ENCODE measurements around the gene RSRC1.
"Not testable (repeated sequence)": the region's sequence is repeated elsewhere in the genome, so short reads cannot be mapped to it uniquely, and the experiment has no call there.

Gene RSRC1

DNA sequence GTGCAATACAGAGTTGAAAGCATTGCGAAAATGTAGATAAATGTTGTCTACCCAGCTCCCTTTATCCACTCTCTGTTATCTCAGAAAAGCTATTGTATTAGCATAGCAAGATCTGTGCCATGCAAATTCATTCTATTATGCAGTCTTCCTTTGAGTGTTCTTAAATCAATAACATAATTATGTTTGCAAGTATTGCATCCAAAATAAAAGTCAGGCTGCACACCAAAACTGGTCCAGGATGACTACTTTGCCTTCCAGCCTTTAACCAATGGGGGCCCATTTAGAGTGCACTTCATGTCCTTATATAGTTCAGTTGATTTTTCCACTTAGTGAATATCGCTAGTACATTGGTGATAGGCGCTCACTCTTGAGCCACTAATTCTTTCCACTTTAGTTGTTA lies 353.7 kb downstream of the RSRC1 start:
- H3K36me3 Mint-ChIP-seq (ENCODE audit: low read depth) = peaks cover 12% of the 10 kb centered on the region
- no peak overlapping the region for H3K4me3 Mint-ChIP-seq
- no peaks in the 10 kb centered on the region for H3K4me1 Mint-ChIP-seq
- ATAC-seq (no peak), DNase-seq (no peak)
- no peaks in the 10 kb centered on the region for H3K9me3 Mint-ChIP-seq
- H3K27ac Mint-ChIP-seq = no peak overlapping the region
- H3K27me3 Mint-ChIP-seq = no peaks in the 10 kb centered on the region

DNA sequence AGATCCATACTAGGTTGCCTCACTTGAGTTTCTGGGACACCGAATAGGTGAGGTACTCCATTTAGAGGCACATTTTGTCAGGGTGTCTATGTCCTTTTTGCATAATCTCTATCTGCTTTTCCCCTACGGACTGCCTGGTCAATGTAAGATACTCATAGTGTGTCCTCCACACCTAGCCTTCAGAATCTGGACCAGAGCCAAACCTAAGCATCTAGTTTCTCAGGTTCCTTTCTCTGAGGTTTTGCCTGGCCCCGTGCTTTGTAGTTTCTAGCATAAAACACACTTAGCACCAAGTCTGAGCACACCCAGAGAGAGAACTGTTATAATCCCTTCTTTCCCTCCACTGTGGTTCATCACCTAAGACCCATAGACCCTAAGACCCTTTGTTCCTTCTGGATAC lies 355.2 kb downstream of the RSRC1 start:
- Mint-ChIP-seq H3K4me3 (no peak overlapping the region), H3K36me3 (ENCODE audit: low read depth) (peaks cover 12% of the 10 kb centered on the region), H3K9me3 (no peaks in the 10 kb centered on the region), H3K27ac (no peak overlapping the region), H3K27me3 (no peaks in the 10 kb centered on the region), H3K4me1 (no peaks in the 10 kb centered on the region)
- DNase-seq (no peak), ATAC-seq (no peak)

DNA sequence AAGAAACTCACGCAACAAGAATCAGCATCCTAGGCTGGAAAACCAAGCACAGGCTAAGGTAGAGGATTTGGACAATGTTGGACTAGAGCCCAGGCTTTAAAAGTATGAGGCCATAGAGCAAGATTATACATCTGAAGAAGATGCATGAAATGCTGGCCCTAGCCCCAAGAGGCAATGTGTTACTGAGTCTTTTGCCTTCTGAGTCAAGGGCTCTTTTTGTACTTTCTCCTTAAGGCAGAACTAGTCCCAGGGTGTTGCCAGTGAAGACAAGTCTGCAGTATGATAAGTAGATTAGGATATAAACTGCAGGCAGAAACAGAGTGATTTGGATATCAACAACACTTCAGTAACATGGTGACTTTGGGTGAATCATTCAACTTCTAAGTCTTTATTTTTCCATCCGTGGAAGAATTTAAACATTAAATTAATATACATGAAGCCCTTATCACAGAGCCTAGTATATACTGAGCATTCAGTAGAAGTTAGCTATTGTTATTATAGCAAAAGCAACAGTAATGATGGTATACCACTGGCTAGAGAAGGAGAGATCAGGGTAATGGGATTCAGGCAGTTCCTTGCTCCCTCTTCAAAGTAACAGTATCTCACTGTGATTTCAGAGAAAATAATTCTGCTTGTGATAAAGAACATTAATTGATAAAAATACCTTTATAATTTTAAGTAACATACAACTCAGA lies 361.2 kb downstream of the RSRC1 start:
- H3K27ac Mint-ChIP-seq = no peak overlapping the region
- H3K4me1 Mint-ChIP-seq = no peaks in the 10 kb centered on the region
- no peaks in the 10 kb centered on the region for H3K9me3 Mint-ChIP-seq
- no peaks in the 10 kb centered on the region for H3K27me3 Mint-ChIP-seq
- no peak overlapping the region for H3K4me3 Mint-ChIP-seq
- no peak for DNase-seq
- peaks cover 7% of the 10 kb centered on the region for H3K36me3 Mint-ChIP-seq (ENCODE audit: low read depth)
- ATAC-seq = no peak

DNA sequence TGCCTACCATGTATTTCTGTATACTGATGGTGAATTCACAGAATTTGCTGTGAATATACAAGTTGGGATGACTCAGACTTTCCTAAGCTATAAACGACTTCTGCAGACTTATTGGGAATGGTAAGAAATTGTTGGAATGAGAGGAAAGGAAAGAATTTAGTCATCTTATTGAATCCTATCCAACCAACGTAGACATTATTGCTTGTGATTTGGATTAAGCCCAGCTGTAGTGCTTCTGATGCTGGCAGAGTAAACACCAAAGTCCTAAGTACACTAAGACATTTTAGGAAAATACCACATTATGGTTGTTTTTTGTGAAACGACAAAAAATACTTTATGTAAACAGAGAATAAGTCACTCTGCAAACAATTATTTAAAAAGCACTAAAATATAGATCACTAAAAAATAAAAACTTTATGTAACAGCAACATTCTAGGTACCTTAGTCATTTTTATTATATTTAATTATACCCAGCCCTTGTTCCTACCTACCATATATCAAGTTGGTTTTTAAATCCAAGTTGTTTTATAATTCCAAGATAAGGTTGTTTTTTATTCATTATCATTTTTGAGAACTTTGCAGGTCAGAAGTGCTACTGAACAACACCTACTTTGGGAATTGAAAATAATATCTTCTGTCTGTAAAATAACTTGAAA lies 361.9 kb downstream of the RSRC1 start:
- H3K4me3 Mint-ChIP-seq = no peak overlapping the region
- DNase-seq (no peak), ATAC-seq (no peak)
- H3K27ac Mint-ChIP-seq = no peak overlapping the region
- peaks cover 9% of the 10 kb centered on the region for H3K36me3 Mint-ChIP-seq (ENCODE audit: low read depth)
- H3K9me3 Mint-ChIP-seq = no peaks in the 10 kb centered on the region
- H3K27me3 Mint-ChIP-seq = no peaks in the 10 kb centered on the region
- H3K4me1 Mint-ChIP-seq = no peaks in the 10 kb centered on the region

DNA sequence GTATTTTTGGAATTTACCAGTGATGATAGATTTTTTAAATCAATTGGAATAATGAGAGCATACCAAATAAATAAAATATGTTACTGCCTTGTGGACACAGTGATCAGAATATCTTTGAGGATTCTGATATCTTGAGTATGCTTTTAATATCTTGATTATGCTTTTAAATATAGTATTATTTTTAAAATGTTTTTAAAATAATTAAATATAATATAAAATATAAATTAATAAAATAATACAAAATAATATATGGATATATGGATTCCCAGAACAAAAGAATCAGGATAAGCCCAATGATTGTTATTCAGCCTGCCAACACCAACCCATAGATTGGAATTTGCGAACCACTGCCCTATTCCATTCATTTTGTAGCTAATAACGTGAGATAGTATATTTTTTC lies 369.2 kb downstream of the RSRC1 start:
- no peak overlapping the region for H3K4me3 Mint-ChIP-seq
- H3K27me3 Mint-ChIP-seq = no peaks in the 10 kb centered on the region
- H3K27ac Mint-ChIP-seq = no peak overlapping the region
- ATAC-seq (no peak), DNase-seq (no peak)
- peaks cover 5% of the 10 kb centered on the region for H3K36me3 Mint-ChIP-seq (ENCODE audit: low read depth)
- H3K9me3 Mint-ChIP-seq = no peaks in the 10 kb centered on the region
- no peaks in the 10 kb centered on the region for H3K4me1 Mint-ChIP-seq

DNA sequence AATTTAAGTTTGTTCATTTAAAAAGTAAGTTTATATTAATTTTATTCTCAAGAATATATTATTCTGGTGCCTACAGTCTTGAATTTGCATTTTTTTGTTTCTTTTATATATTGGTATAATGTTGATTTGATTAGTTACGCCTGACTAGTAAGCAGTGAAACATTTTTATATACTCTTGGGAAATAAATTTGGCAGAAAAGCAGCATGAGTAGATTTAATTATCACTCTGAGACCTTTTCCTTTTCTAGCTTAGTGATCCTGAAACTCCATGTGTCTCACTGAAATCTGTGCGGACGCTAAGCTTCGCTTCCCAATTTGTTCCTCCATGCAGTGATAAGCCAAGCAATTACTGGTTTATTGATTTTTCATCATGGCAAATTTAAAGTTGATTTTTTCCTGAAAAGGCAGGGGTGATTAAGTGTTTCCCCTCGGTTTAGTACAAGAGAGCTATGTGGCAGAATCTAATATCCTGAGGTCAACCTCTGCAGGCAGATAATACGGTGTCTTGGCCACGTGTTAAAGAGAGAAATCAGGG lies 373.9 kb downstream of the RSRC1 start:
- Mint-ChIP-seq H3K36me3 (ENCODE audit: low read depth) (no peaks in the 10 kb centered on the region), H3K9me3 (no peaks in the 10 kb centered on the region), H3K4me1 (no peaks in the 10 kb centered on the region), H3K27me3 (no peaks in the 10 kb centered on the region), H3K4me3 (no peak overlapping the region), H3K27ac (no peak overlapping the region)
- DNase-seq (no peak), ATAC-seq (no peak)

DNA sequence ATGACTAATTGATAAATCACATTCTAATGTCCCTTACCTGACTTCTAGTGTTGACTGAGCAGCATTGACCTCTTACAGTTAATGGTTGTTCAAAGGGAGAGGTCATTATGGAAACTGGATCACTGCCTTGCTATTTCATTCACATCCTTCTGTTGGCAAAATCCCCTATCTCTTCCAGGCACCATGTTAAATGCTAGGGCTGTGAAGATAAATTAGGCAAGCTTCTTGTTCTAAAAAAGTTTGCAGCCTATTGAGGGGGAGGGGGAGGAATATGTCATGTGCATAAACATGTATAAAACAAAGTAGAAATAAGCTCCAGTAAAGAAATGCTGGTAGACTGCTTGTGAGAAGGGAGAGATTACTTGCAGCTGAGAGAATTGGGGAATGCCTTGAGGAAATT lies 376.3 kb downstream of the RSRC1 start:
- no peak for ATAC-seq
- peaks cover 3% of the 10 kb centered on the region for H3K9me3 Mint-ChIP-seq
- no peak overlapping the region for H3K27ac Mint-ChIP-seq
- DNase-seq = no peak
- no peaks in the 10 kb centered on the region for H3K36me3 Mint-ChIP-seq (ENCODE audit: low read depth)
- no peaks in the 10 kb centered on the region for H3K27me3 Mint-ChIP-seq
- H3K4me1 Mint-ChIP-seq = no peaks in the 10 kb centered on the region
- no peak overlapping the region for H3K4me3 Mint-ChIP-seq

DNA sequence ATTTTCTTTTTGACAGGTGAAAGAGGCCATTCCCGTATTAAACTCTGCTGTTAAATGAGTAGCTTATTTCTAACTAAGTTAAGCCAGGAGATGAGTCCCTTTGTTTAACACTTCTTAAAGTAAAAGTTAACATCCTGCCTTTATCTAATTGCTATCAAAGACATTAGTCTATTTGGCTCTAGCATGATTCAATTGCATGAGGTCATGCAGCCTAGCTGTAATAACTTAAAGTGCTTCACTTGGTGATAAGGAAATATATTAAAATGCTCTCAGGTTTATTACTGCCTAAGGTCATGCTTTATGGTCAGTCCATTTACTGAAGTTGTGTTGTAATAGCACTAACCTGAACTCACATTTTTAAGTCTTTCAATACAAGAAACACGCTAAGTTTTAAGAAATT lies 378.8 kb downstream of the RSRC1 start:
- no peaks in the 10 kb centered on the region for H3K36me3 Mint-ChIP-seq (ENCODE audit: low read depth)
- ATAC-seq (no peak), DNase-seq (no peak)
- H3K4me3 Mint-ChIP-seq = no peak overlapping the region
- H3K4me1 Mint-ChIP-seq = no peaks in the 10 kb centered on the region
- peaks cover 3% of the 10 kb centered on the region for H3K9me3 Mint-ChIP-seq
- no peaks in the 10 kb centered on the region for H3K27me3 Mint-ChIP-seq
- H3K27ac Mint-ChIP-seq = no peak overlapping the region

DNA sequence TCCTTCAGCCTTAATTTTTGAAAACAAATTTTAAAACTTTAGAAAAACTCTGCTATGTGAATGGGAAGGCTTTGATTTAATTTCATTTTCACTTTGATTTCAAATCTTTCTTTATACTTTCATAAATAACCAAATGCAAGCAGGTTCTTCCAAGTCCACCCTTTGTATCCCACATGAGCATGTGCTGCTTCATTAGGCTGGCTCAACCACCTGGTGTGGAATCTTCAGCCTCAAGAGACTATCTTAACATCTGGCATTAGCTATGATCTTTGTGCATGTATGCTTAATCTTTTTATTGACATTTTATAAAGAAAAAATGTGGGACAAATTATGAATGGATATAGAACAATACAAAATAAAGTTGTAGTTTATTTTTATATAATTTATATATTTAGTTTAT lies 379.3 kb downstream of the RSRC1 start:
- no peaks in the 10 kb centered on the region for H3K27me3 Mint-ChIP-seq

DNA sequence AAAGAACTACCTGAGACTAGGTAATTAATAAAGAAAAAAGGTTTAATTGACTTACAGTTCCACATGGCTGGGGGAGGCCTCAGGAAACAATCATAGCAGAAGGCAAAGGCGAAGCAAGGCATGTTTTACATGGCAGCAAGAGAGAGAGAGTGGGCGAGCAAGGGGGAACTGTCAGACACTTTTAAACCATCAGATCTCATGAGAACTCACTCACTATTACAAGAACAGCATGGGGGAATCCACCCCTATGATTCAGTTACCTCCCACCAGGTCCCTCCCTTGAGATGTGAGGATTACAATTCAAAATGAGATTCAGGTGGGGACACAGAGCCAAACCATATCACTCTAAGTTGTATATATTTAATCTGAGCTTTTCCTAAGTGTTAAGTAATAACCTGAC lies 382.1 kb downstream of the RSRC1 start:
- Mint-ChIP-seq H3K27ac (no peak overlapping the region), H3K9me3 (peaks cover 3% of the 10 kb centered on the region), H3K4me3 (no peak overlapping the region), H3K4me1 (no peaks in the 10 kb centered on the region), H3K27me3 (no peaks in the 10 kb centered on the region), H3K36me3 (ENCODE audit: low read depth) (no peaks in the 10 kb centered on the region)
- ATAC-seq (no peak), DNase-seq (no peak)

More for the DNA sequence above, 379.3 kb downstream of the RSRC1 start:
- Mint-ChIP-seq H3K4me1 (no peaks in the 10 kb centered on the region), H3K9me3 (peaks cover 3% of the 10 kb centered on the region), H3K4me3 (no peak overlapping the region), H3K27ac (no peak overlapping the region), H3K36me3 (ENCODE audit: low read depth) (no peaks in the 10 kb centered on the region)
- no peak for DNase-seq
- no peak for ATAC-seq

DNA sequence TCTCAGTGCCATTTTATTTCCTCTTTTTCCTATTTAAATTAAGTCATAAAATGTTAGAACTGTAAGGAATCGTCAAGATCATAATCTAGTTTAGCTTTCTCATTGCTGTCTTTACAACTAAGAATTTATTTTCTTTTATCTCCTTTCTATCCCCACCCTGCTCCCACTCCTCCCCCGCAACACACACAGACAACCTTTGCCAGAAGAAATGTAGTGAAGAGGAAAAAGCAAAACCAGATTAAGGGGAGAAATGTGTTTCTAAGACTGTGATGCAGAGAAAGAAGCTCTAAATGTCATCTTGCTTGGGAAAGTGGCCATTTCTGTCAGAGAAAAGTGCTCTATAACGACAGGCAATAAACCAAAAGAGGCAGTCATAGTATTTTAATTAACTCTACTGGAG lies 382.8 kb downstream of the RSRC1 start:
- Mint-ChIP-seq H3K9me3 (peaks cover 6% of the 10 kb centered on the region), H3K36me3 (ENCODE audit: low read depth) (peaks cover 2% of the 10 kb centered on the region), H3K27me3 (no peaks in the 10 kb centered on the region), H3K27ac (no peak overlapping the region), H3K4me3 (no peak overlapping the region), H3K4me1 (no peaks in the 10 kb centered on the region)
- no peak for ATAC-seq
- no peak for DNase-seq

DNA sequence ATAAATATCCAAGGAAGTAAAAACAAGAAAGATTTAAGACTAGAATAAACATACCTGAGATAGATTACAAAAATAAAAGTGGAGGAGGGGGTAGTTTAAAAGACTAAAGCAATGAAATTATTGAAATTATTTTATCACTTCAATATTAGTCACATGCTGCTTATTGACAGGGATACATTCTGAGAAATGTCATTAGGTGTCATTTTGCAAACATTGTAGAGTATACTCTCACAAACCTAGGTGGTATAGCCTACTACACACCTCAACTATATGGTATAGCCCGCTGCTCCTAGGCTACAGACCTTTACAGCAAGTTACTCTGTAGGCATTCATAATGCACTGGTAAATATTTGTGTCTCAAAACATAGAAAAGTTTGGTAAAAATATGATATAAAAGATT lies 384.0 kb downstream of the RSRC1 start:
- DNase-seq (no peak), ATAC-seq (no peak)
- H3K4me3 Mint-ChIP-seq = no peak overlapping the region
- no peak overlapping the region for H3K27ac Mint-ChIP-seq
- no peaks in the 10 kb centered on the region for H3K4me1 Mint-ChIP-seq
- H3K27me3 Mint-ChIP-seq = no peaks in the 10 kb centered on the region
- H3K36me3 Mint-ChIP-seq (ENCODE audit: low read depth) = peaks cover 7% of the 10 kb centered on the region
- H3K9me3 Mint-ChIP-seq = peaks cover 18% of the 10 kb centered on the region

DNA sequence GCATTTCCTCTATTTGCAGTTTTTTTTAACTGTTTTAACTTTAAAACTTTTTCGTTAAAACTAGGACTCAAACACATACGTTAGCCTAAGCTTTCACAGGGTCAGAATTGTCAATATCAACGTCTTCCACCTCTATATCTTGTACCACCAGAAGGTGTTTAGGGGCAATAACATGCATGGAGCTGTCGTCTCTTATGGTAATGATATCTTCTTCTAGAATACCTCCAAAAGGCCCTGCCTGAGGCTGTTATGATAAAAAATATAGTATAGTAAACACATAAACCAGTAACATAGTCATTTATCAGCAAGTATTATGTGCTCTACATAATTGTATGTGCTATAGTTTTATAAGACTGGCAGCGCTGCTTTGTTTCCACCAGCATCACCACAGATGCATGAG lies 384.8 kb downstream of the RSRC1 start:
- ATAC-seq (no peak), DNase-seq (no peak)
- Mint-ChIP-seq H3K36me3 (ENCODE audit: low read depth) (peaks cover 7% of the 10 kb centered on the region), H3K4me3 (no peak overlapping the region), H3K4me1 (no peaks in the 10 kb centered on the region), H3K9me3 (peaks cover 22% of the 10 kb centered on the region), H3K27ac (no peak overlapping the region), H3K27me3 (no peaks in the 10 kb centered on the region)

DNA sequence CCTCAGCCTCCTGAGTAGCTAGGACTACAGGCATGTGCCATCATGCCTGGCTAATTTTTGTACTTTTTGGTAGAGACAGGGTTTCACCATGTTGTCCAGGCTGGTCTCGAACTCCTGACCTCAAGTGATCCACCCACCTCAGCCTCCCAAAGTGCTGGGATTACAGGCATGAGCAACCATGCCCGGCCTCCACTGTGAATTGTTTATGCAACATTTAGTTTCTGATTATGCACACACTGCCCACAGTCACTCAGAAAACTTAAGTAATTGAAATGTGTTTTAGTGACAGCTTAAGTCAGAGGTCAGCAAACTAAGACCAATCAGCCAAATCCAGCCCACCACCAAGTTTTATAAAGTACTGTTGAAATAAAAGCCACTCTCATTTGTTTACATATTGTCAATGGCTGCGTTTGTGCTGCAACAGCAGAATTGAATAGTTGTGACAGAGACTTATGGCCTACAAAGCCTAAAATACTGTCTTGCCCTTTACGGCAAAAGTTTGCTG lies 385.6 kb downstream of the RSRC1 start:
- not testable (repeated sequence) for DNase-seq; H3K4me3 Mint-ChIP-seq; H3K27me3 Mint-ChIP-seq; H3K4me1 Mint-ChIP-seq; ATAC-seq; H3K36me3 Mint-ChIP-seq (ENCODE audit: low read depth); H3K27ac Mint-ChIP-seq
- H3K9me3 Mint-ChIP-seq = peaks cover 30% of the 10 kb centered on the region

DNA sequence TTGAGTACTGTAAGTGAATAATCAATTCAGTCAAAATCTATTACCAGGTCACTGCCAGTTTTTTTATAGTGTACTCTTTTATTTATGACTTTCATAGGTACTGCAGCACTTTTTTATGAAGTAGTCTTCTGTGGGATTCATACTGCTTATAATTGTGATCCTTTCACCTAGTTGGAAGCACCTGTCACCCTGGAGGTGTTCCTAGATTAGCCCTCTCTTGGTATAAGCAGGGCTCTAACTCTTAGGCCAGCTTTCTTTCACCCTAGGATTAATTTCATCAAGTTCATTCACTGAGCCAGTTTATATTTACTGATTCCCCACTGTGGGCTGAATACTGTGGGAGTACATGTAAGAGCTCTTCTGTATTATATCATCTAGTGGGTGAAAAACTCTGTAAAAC lies 395.2 kb downstream of the RSRC1 start:
- ATAC-seq (no peak), DNase-seq (no peak)
- H3K27ac Mint-ChIP-seq = no peak overlapping the region
- no peaks in the 10 kb centered on the region for H3K27me3 Mint-ChIP-seq
- no peaks in the 10 kb centered on the region for H3K4me1 Mint-ChIP-seq
- no peak overlapping the region for H3K4me3 Mint-ChIP-seq
- peaks cover 30% of the 10 kb centered on the region for H3K9me3 Mint-ChIP-seq
- H3K36me3 Mint-ChIP-seq (ENCODE audit: low read depth) = peaks cover 9% of the 10 kb centered on the region

All from activated naive CD8-positive, alpha-beta T cell treated with anti-CD3 and anti-CD28 coated beads, Interleukin-2, amount 50 U/mL, for 24 hours (primary cell).